ENCODE results near the gene SZT2.
"Not testable (repeated sequence)": the region's sequence is repeated elsewhere in the genome, so short reads cannot be mapped to it uniquely, and the experiment has no call there.

The SZT2 gene

GRCh38 chr1:43444151-43444828, 54.6 kb downstream of the SZT2 start:
- no peak for DNase-seq

GRCh38 chr1:43444836-43445235, 55.1 kb downstream of the SZT2 start:
- no peak for DNase-seq

- DNase-seq: no peak
Observed at GRCh38 chr1:43445606-43446387, 56.1 kb downstream of the SZT2 start.

GRCh38 chr1:43446388-43446740, 56.7 kb downstream of the SZT2 start:
- no peak for DNase-seq

GRCh38 chr1:43446881-43447835, 57.5 kb downstream of the SZT2 start:
- no peak for DNase-seq

GRCh38 chr1:43447891-43448708, 58.4 kb downstream of the SZT2 start:
- no peak for DNase-seq

- DNase-seq: no peak
Observed at GRCh38 chr1:43448955-43449707, 59.4 kb downstream of the SZT2 start.

GRCh38 chr1:43449708-43450069, 60.0 kb downstream of the SZT2 start:
- no peak for DNase-seq

- DNase-seq: no peak
Observed at GRCh38 chr1:43450251-43450941, 60.7 kb downstream of the SZT2 start.

GRCh38 chr1:43451157-43451591, 61.5 kb downstream of the SZT2 start:
- no peak for DNase-seq

- no peak for DNase-seq
Observed at GRCh38 chr1:43451701-43452532, 62.2 kb downstream of the SZT2 start.

- no peak for DNase-seq
Observed at GRCh38 chr1:43452789-43453441, 63.2 kb downstream of the SZT2 start.

GRCh38 chr1:43453442-43454269, 64.0 kb downstream of the SZT2 start, which contains the start of gene HYI:
Gene HYI (minus strand): TSS chr1:43453931. CDS start chr1:43453793, 138 bp downstream.
- peak; percentile 74 for DNase-seq

GRCh38 chr1:43454270-43455011, 64.7 kb downstream of the SZT2 start:
- DNase-seq: peak; percentile 69

- DNase-seq: no peak
Observed at GRCh38 chr1:43455213-43455889, 65.7 kb downstream of the SZT2 start.

GRCh38 chr1:43458379-43458778, 68.7 kb downstream of the SZT2 start:
- not testable (repeated sequence) for DNase-seq

Measured in stimulated activated CD4-positive, alpha-beta T cell treated with anti-CD3 and anti-CD28 coated beads, Interleukin-4, amount 100 ng/mL, for 24 hours (primary cell).